Activated naive CD4-positive, alpha-beta T cell treated with anti-CD3 and anti-CD28 coated beads, Interleukin-2, amount 50 U/mL, for 16 hours (primary cell): ENCODE results near the gene FRA10AC1.
"Not testable (repeated sequence)": the region's sequence is repeated elsewhere in the genome, so short reads cannot be mapped to it uniquely, and the experiment has no call there.

Source experiments
- DNase-seq: peaks from one replicate; pipeline ENCODE4 v3.0.0-alpha.2; 2020

FRA10AC1 gene

DNA sequence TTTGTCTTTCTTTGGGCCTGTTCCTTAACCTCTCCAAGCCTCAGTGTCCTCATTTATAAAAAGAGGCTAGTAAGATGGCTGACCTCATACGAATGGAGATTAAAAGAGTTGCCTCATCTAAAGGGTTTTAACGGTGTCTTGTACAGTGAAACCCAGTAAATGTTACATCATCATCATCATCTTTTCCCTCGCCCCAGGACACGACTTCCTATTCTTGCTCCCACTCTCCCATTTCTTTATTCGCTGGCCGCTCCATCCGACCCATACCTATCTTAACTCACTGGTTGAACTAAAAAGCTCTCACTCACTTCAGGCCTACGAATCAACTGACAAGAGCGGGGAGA lies 554 bp downstream of the FRA10AC1 start:
- no peak for DNase-seq

DNA sequence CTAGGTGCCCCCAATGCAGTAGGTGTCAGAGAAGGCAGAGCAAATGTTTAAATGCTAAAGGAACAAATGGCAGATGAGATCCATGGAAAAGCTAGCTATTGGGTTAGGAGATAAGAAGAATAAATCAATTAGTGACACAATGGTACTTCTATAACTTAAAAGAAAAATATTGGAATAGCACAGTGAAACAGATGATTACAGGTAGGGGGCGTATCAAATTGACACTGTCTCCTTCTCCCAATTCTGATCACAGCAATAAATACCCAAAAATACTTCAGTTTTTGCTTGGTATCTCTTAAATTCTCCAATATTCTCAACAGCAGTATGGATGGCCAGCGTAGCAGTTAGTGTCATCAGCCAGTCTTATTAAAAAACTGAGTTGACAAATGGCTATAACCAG lies 5.2 kb downstream of the FRA10AC1 start:
- DNase-seq, result no peak

DNA sequence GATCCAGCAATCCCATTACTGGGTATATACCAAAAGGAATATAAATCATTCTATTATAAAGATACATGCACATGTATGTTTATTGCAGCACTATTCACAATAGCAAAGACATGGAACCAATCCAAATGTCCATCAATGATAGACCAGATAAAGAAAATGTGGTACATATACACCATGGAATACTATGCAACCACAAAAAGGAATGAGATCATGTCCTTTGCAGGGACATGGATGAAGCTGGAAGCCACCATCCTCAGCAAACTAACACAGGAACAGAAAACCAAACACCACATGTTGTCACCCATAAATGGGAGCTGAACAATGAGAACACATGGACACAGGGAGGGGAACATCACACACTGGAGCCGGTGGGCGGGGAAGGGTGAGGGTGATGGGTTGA lies 5.8 kb downstream of the FRA10AC1 start:
- DNase-seq, result not testable (repeated sequence)

DNA sequence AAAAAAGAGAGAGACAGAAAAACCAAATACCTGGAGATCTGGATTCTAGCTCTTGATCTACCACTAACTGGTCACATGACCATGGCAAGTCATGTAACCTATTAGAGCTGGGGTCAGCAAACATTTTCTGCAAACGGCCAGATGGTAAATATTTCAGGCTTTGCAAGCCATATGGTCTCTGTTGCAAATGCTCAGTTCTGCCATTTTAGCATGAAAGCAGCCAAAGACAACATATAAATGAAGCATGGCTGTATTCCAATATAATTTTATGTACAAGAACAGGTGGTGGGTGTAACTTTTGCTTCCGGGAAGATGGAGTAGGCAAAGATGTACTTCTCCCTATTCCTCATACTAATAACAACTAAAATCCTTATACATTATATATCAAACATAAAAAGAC lies 6.7 kb downstream of the FRA10AC1 start:
- no peak for DNase-seq

DNA sequence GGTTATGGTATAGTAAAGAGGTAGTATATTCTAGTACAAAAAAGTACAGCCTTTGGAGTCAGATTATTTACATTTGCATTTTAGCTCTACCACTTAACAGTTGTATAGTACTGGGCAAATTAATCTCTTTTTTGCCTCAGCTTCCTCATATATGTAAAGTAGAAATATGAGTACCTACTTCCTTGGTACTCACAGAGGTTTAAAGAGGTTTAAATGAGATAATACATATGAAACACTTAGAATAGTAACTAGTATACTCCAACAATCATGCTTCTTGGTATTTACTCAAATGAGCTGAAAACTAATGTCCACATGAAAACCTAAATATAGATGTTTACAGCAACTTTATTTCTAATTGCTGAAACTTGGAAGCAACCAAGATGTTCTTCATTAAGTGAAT lies 14.7 kb downstream of the FRA10AC1 start:
- no peak for DNase-seq

DNA sequence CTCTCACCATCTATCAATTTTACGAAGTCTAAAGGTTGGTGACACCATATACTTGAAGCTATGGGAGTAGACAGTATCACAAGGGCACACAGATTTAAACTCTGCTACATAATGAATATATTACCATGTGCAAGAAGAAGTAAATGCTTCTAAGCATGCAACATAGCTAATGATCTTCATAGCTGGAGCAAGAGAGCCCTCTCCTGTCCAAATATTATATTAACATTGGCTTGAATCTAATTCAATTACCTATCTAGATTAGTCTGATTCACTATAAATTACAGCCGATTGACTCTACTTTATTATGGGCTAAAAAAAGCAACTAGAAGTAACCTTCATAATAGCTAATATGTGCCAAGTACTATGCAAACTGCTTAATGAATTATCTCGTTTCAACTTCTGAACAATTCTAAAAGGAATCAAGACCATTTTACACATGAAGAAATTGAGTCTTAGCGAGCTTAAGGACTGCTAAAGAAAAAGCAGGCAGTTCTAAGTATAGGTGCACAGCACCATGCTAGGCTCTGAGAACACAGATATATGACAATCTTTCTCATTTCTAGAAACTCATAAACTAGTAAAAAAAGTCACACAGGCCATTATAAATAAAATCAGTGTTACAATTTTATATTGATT lies 21.9 kb downstream of the FRA10AC1 start:
- DNase-seq, result no peak

DNA sequence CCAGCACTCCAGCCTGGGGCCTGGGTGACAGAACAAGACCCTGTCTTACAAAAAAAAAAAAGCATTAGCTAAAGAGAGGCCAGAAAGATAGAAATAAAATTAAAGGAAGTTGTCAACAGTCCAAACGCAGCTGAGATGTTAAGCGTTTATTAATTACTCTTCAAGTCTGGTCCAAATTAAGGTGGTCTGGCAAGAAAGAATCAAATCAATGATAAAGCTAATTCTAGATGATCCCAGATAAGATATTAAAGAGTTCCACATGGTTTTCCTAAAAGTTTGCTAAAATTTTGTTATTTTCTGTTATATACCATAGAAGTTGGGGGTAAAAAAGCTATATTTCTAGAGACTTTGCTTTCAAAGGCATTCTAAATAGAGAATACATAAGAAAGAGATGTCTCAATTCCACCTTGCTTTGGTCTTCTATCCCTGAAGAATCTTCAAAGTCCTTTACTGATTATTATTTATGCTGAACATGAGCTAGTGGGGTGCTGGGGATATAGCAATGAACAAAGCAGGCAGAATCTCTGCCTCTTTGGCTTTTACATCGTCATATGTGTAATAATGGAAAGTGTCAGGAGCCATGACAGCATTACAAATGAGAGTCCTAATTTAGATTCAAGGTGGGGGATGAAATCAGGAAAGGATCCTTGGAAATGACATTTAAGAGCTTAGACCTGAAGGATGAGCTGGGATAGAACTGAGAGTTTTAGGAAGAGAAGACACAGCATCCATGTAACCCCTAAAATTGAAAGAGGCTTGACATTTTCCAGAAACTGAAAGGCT lies 23.4 kb downstream of the FRA10AC1 start:
- no peak for DNase-seq

DNA sequence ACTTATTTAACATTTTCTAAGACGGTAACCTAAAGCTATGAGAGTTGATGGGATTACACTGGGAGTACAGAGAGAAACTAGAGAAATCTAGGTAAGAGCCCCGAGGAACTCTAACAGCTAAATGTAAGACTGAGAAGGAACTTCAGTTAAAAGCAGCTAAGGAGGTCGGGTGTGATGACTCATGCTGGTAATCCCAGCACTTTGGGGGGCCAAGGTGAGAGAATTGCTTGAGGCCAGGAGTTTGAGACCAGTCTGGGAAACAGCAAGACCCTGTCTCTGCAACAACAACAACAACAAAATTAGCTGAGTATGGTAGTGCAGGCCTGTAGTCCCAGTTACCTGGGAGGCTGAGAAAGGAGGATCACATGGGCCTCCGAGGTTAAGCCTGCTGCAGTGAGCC lies 24.0 kb downstream of the FRA10AC1 start:
- DNase-seq, result no peak

DNA sequence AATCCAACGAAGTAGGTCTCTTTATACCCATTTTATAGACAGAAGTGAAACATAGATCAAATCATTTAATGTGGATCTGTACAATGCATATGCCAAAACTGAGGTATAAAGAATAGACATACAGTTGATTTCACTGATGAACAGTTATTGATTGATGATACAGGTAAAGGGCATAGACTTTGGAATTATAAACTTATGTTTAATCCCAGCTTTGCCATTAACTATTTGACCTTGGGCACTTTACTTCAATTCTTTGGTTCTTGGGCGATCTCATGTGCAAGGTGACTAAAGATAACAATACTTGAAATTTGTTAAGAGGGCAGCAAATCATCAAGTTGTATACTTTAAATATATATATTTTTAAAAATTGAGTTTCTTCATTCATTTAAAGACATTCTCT lies 28.6 kb downstream of the FRA10AC1 start:
- no peak for DNase-seq

DNA sequence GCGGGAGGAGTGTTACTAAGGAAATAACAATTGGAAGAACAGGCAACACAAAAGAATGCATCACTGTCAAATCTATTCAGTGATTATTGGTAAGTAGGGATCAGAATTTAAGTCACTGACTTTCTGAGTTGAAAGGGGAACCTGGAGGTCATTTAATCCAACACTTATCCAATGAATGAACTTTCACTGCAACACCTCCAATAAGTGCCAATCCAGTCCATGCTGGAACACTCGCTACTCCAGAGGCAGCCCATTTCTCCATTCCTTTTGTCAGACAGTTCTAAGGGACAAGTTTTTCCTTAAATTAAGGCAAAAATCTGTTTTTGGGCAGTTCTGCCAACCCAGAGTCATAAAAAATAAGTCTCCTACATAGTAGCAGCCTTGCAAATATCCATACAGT lies 29.5 kb downstream of the FRA10AC1 start:
- DNase-seq, result no peak

DNA sequence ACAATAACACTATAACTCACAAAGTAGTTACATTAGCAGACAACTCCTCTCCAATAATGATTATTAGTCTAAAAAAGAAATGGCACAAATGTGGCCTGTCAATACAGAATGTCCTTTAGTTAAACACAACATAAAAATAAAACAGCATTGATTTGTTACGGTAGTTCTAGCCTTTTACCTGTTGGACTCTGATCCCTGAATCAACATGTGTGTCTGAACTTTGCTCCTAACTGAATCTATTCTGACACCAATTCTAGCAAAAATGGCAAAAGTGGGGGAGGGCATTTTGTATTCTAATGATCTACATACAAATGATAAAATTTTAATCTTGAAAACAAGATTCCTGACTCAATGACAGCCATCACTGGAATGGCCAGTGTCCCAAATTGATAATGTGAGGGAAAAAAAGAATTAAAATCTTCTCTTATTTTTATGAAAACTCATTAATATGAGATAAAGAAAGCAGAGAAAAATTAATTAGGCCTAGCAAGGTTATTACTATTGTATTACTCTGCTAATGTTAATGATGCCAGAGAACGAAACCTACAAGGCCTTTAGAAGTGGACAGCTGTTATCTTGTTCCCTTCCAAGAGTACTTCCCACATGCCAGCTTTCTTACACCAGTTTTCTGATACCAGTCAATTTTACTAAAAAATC lies 30.2 kb downstream of the FRA10AC1 start:
- no peak for DNase-seq

DNA sequence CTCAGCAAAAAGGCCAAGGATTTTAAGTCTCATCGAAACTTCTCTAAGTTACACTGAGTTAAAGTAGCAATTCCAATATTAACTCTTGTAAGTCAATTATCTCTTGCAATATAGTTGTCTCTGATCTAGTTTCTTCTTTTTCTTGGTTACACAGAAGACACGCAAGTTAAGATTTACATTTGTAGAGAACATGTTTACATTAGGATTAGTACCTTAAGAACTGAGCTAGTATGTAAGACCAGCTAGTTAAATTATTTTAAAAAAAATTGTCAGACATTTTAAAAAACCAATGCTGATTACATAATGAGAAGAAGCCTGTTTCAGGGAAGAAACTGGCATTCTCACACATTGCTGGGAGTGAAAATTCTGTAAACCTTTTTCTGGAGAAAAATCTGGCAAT lies 31.4 kb downstream of the FRA10AC1 start:
- DNase-seq, result no peak

DNA sequence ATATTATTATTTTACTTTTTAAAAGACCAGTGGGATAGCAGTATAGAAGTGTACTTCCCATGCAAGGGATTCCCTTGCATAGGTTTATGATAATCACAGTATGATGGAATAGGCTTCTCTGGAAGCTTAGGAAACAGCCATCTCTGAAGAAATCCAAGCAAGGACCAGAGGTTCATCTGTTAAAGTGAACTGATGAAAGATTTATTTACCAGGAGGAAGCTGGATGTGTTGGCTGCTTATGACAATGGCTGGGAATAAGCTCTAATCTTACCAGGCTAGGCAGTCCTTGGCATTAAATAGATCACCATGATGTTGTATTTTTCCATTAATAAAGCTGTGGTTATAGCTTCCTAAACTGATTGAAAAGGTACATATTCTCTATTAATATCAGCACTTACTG lies 32.0 kb downstream of the FRA10AC1 start:
- DNase-seq, result no peak

DNA sequence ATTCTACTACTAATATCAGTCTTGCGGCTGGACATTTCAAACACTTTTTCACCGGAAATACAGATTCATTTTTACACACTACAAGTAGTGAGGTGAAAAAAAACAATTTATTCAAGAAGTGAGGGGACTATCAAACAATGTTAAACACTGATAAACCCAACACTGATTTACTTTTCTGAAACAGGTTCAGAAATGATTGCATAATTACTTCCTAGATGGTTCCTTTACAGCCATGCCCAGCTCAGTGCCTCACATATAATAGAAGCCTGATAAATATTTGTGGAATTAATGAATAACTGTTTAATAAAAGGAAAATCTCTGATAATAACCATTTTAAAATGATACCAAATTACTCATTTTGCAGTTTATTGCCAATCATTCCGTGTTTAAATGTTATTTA lies 34.6 kb downstream of the FRA10AC1 start:
- no peak for DNase-seq

DNA sequence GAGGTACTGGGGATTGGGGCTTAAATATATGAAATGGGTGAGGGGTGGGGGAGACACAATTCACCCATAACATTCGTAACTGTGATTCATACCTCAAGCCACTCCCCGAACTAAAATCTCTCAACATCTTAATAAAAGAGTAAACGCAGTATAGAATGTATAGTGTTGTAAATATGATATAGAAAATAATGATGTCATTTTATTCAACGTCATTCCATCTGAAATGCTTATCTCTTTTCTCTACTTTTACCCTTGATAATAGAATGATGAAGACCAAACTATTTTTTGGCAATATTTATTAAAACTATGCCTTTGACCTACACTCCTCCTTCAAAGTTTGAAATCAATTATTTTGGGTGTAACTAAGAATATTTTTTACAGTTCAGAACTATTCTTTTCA lies 36.4 kb downstream of the FRA10AC1 start:
- DNase-seq, result no peak

DNA sequence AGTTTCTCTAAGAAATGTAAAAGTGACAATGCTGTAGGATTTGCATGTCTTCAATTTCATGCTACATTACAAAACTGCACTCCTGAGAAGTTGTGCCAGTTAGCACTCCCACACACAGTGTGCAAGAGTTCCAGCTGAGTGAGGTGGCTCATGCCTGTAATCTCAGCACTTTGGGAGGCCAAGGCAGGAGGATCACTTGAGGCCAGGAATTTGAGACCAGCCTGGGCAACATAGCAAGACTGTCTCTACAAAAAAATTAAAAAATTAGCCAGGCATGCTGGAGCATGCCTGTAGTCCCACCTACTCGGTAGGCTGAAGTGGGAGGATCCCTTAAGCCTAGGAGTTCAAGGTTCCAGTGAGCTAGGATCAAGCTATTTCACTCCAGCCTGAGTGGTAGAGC lies 44.6 kb downstream of the FRA10AC1 start:
- no peak for DNase-seq

DNA sequence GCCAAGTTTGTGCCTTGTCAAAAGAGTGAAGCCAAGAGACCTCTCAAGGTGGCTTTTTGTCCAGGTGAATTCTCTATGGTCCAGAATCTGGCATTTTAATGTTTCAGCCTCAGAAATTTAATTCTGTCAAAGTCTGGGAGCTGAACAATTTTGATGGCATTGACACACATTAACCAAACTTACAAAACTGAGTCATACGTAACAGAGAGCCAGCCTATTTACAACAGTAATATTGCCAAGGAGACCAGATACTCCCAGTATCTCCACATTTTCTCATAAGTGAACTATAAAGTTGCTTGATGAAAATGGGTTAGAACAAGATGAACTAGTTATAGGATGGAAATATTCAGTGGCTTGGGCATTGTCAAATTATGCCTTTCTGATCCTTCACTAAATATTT lies 46.2 kb downstream of the FRA10AC1 start:
- DNase-seq, result no peak

DNA sequence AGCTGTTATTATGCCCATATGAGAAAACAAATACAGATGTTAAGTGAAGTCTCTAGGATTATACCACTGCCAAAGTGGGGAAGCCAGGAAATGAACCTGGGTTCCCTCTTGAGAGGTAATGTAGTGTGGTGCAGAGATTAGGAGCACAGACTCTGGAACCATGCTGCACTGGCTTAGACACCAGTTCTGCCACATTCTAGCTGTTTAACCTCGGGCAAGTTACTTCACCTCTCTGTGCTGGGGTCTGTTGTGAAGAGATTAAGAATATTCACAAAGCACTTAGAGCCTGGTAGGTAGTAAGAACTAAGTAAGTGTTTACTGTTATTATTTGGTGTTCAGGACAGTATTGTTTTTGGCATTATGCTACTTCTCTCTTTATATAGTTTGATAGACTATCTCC lies 48.2 kb downstream of the FRA10AC1 start:
- DNase-seq, result no peak

DNA sequence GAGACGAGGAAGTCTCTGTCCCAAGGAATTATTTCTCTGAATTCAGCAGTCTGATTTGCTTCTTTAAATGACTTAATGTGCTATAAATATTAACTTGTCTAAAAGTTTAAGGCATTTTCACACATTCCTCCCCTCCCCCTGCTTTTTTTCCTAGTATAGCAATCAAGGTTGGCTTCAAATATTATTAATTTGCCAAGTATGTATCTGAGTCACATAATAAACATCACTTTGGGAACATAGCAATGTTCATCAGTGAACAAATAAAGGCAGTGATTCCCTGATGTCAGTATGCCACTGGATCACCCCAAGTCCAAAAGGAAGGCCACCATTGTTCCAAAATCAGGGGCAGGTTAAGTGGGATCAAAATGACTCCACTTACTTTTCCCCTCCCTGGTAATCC lies 49.5 kb downstream of the FRA10AC1 start:
- no peak for DNase-seq

DNA sequence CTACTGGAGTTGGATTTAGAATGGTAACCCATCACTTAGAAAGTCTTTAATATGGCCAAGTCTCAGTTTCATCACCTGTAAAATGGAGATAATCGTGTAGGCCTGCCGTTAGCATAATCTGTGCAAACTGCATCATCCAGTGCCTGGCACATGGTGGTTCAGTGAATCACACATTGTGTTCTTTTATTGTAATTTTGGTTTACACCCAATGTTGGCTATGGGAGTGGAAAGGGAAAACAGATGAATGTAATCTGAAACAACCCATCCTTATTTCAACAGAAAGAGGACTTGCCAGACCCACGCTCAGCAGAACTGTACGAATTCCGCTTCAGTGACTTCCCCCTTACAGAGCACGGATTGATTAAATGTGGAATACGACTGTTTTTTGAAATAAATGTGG lies 62.6 kb downstream of the FRA10AC1 start:
- no peak for DNase-seq

DNA sequence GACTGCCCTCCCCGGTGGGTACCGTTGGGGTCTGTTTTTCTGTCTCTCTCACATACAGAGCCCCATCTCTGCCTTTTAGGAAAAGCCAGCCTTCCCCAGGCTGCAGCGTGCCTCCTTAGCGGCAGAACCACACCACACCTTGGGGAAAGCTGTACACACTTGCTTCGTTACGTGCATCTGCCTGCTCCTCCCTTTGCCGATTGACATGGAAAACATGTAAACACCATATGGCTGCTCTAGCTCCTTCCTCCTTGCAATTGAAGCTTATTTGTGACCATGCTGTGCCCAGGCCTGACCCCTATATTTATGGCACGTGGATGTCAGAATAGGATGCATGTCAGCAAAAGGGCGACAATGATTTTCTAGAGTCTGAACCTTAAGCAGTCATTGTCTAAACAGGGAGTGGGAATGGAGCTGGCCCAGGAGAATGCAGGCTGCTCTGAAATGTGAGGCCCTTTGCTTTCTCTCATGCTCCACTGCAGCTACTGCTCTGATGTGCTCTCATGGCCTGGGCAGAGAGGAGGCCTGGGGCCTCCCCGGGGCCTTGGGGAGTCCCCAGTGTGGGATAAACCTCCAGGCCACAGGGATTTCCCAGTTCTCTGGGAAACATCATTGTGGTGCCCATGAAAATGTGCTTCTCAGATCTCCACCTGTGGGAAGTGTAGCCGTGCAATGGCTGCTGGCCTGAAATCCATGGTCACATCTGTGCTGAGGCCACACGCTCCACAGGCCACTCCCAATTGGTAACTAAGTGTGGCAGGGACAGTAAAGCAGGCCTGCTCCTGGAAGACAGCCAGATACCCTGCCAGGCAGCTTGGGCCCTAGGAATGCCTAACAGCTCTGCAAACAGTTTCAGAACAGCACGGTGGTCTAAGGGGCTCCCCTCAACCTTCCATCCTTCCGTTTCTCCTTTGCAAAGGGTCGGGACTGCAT lies 71.5 kb downstream of the FRA10AC1 start:
- DNase-seq, result no peak

DNA sequence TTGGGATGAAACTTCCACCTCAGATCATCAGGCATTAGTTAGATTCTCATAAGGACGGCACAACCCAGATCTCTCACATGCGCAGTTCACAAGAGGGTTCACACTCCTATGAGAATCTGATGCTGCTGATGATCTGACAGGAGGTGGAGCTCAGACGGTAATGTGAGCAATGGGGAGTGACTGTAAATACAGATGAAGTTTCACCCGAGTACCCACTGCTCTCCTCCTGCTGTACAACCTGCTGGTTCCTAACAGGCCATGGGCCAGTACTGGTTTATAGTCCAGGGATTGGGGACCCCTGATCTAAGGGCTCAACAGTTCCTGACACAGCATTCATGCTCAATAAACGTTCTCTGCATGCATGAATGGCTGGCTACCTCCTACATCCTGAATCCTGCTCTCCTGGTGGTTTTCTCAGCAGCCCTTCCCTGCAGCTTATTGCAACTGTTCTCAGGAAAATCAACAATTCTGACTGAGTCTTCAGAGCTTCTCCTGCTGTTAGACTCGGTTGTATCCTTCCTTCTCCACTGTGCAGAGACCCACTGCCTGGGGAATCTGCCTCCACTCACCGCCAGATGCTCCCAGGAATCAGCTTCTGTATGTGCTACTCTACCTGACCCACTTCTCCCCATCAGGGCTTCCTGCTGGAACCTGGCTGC lies 72.6 kb downstream of the FRA10AC1 start:
- DNase-seq, result no peak

DNA sequence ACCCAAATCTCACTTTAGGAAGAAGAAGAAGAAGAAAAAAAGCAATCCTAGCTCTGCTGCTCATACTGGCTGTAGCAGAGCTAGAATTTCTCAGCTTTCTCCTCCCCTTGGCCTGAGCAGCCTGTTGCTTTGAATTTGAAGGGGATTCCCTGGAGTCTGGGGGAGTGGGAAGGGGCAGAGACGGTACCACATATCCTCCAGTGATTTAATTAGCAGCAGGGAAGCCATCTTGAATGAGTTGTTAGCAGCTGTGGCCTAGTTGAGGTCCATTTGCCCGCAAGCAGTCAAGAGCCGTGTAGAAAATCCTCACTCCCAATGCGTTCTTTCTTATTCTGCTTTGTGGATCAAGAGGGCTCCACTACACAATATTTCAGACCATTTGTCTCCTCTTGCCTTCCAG lies 73.5 kb downstream of the FRA10AC1 start:
- no peak for DNase-seq
